ENCODE data around the gene SGCG.

SGCG gene

DNA sequence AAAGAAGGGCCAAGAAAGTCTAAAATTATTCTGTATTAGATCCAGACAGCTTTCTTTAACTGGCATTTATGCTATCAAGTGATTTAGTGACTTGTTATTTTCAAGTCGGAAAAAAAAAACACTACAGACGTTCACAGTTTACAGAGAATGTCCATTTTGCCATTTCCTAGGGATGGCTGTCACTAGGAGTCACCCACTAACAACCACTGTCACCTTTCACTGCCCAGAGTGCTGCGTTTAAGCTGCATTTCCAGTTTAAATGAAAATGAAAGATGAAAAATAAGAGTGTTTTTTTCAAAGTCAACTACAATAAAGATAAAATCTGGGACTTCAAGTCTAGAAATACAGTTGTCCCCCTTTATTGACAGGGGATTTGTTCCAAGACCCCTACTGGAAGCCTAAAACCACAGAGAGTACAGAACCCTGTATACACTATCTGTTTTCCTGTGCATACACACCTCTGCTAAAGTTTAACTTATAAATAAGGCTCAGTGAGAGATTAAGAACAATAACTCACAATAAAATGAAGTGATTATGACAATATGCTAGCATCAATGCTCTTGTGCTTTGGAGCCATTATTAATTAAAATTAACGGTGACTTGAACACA lies 140.3 kb downstream of the SGCG start:
- no peak for TF ChIP-seq FOXP2 (optimal IDR thresholded peaks at IDR 0.05; ENCODE audit: borderline replicate concordance, extremely low read depth, extremely low read length, insufficient read depth)
- no peak for TF ChIP-seq REST (IDR thresholded peaks at IDR 0.05; ENCODE audit: insufficient read depth in 1 of 2, low read depth in 2 of 2, low read length in 2 of 2)
- no peak for TF ChIP-seq TAF1 (IDR thresholded peaks at IDR 0.05; ENCODE audit: borderline replicate concordance, insufficient read depth, low read length)
- TF ChIP-seq SIN3A (IDR thresholded peaks at IDR 0.05; ENCODE audit: borderline replicate concordance, insufficient read depth, low read length): no peak
- TF ChIP-seq POLR2AphosphoS5 (IDR thresholded peaks at IDR 0.05; ENCODE audit: low read depth, low read length): no peak

GRCh38 chr13:23321535-23322241 lies 140.9 kb downstream of the SGCG start:
- no peak for TF ChIP-seq REST (IDR thresholded peaks at IDR 0.05; ENCODE audit: insufficient read depth in 1 of 2, low read depth in 2 of 2, low read length in 2 of 2)

DNA sequence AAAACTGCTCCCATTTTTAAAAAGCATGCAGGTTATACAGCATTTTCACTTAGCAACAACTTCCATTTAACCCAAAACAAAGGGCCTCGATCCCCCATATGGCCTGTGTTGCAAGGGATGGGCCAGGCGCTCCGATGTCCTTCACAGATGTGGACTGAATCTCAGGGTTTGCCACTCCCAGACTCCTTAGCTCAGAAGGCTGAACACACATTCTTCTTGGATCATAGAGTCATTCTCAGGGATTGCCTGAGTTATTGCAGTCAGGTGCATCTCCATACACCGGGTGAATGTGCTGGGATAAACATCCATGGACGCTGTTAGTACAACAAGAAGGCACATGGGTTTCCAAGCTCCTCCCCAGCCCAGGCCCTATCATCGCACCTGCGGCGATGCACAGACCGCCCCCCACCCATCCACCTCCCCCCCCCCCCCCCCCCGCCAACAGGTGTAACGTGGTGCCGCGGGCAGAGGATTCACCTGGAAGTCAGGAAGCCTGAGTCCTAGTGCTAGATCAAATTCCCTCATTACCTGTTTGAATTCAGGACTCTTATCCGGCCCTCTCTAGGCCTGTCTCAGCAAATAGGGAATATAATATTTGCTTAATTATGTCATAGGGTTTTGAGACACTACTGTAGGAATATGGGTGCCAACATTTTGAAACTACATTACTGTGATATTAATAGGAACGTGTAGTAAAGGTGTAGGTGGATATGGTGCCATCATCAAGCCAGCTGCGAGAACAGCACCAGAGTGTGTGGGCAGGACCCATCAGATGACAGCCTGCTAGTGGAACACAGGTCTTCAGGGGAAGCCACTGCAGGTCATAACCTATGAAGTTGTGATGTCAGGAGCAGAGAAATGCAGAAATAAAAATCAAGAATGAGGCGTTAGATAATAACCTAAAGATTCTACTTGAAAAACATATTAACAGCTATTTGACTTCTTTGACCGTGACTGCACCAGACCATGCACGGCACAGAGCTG lies 141.9 kb downstream of the SGCG start:
- TF ChIP-seq POLR2AphosphoS5 (IDR thresholded peaks at IDR 0.05; ENCODE audit: low read depth, low read length) (no peak), FOXP2 (optimal IDR thresholded peaks at IDR 0.05; ENCODE audit: borderline replicate concordance, extremely low read depth, extremely low read length, insufficient read depth) (no peak), SIN3A (IDR thresholded peaks at IDR 0.05; ENCODE audit: borderline replicate concordance, insufficient read depth, low read length) (no peak), TAF1 (IDR thresholded peaks at IDR 0.05; ENCODE audit: borderline replicate concordance, insufficient read depth, low read length) (no peak), REST (IDR thresholded peaks at IDR 0.05; ENCODE audit: insufficient read depth in 1 of 2, low read depth in 2 of 2, low read length in 2 of 2) (no peak)

GRCh38 chr13:23323946-23324709 lies 143.3 kb downstream of the SGCG start:
- TF ChIP-seq FOXP2 (optimal IDR thresholded peaks at IDR 0.05; ENCODE audit: borderline replicate concordance, extremely low read depth, extremely low read length, insufficient read depth) (no peak), POLR2AphosphoS5 (IDR thresholded peaks at IDR 0.05; ENCODE audit: low read depth, low read length) (no peak), TAF1 (IDR thresholded peaks at IDR 0.05; ENCODE audit: borderline replicate concordance, insufficient read depth, low read length) (no peak), REST (IDR thresholded peaks at IDR 0.05; ENCODE audit: insufficient read depth in 1 of 2, low read depth in 2 of 2, low read length in 2 of 2) (no peak), SIN3A (IDR thresholded peaks at IDR 0.05; ENCODE audit: borderline replicate concordance, insufficient read depth, low read length) (no peak)
